Psoas muscle (tissue), 8 donors: ENCODE data around the gene GASK1A. TPM values are rescaled to one million over a fixed set of nuclear protein-coding genes. Genes with fewer than 3 reads are reported as not detected.

Experiments used
- ATAC-seq, 4 donors: fragments of 200-7000 bp; cut with Tn5 transposase; one replicate each; pipeline ENCODE4 v1.9.1; 2020; ENCODE audit warnings: moderate library complexity in 3 of 4, mild to moderate bottlenecking in 2 of 4
- DNase-seq, 2 donors: peaks; one replicate each; pipeline ENCODE4 v3.0.0-alpha.2; 2020
- H3K27ac ChIP-seq: fragments of 200-600 bp; one replicate; pipeline ENCODE4 v1.8.0; 2022
- H3K27me3 ChIP-seq, 3 donors: fragments of 200-600 bp in 1 of 3; one replicate each; pipeline versions ENCODE4 v1.6.1 to v1.8.0; 2013 to 2022; ENCODE audit warnings: low read length in 2 of 3, mild to moderate bottlenecking in 2 of 3, moderate library complexity in 1 of 3; ENCODE audit not compliant: insufficient read depth in 3 of 3
- H3K36me3 ChIP-seq, 2 donors: fragments of 200-600 bp in 1 of 2; one replicate each; pipeline versions ENCODE4 v1.6.1 to v1.8.0; 2013 to 2022; ENCODE audit warnings: low read depth in 1 of 2, mild to moderate bottlenecking in 1 of 2, moderate library complexity in 1 of 2; ENCODE audit not compliant: insufficient read depth in 1 of 2
- H3K4me1 ChIP-seq: fragments of 200-600 bp; one replicate; pipeline ENCODE4 v1.8.0; 2022
- H3K4me3 ChIP-seq: fragments of 200-600 bp; one replicate; pipeline ENCODE4 v1.8.0; 2022; ENCODE audit warnings: mild to moderate bottlenecking
- H3K9me3 ChIP-seq: fragments of 200-600 bp; one replicate; pipeline ENCODE4 v1.8.0; 2022
- WGBS, 3 donors: extraction: QIAGEN DNeasy Blood & Tissue Kit; methylation state at CpG; one replicate each; pipeline versions ENCODE4 v1.1.6 to v1.1.7; 2013; 5-methylcytosine and 5-hydroxymethylcytosine counted together
- intact Hi-C, 2 donors: fragments of 100-400 bp; cut with DNase I; formaldehyde crosslinking; loops; one replicate each; pipeline versions ENCODE4 v1.11.0 to v1.14.2; 2022
- polyA plus RNA-seq, 3 donors: library from polyadenylated mRNA; stranded (reverse); fragments of 200-250 nt; gene quantifications; one replicate each; pipeline ENCODE4 v1.2.3, GENCODE V29; 2013
- total RNA-seq, 4 donors: library from RNA; stranded (reverse); fragmentation: NEBNext Ultra II Directional in 2 of 4; extraction: Animal tissue kit (Norgen Biotek cat#: 25700) in 2 of 4; gene quantifications; one replicate each; pipeline versions ENCODE4 v1.2.1 to v1.2.4, GENCODE V29; 2021 to 2023
- TF ChIP-seq, protein P1 (sequence below): fragments of 200-600 bp; IDR thresholded peaks from one replicate; pipeline ENCODE4 v1.8.0; 2022; ENCODE audit warnings: antibody characterized with exemption
- donor health status: healthy with polysubstance abuse.
- donor health status: DM: no; HTN: no; CAD: no; lungs with moderate emphysema.
- donor health status: Bipolar disorder and iron deficiency.
- donor health status: healthy.
- donor health status: DM: yes; HTN: yes; CAD: no.
- donor health status: DM: no; HTN: no; CAD: no.
- donor health status: DM: no; HTN: no; CAD: no.
- donor health status: DM: yes; HTN: yes; CAD: no.

GASK1A gene
- total and polyA plus RNA-seq, 7 donors, result 0.40 to 3.7 (median 1.5) TPM

- WGBS, 3 donors, result 69 to 78% (median 70%) methylated on average over 5 of the region's 5 CpGs
- DNase-seq (no peak), ATAC-seq (no peak)
- H3K4me1 ChIP-seq, result no peaks in the 10 kb centered on the region
- TF ChIP-seq, protein P1, sequence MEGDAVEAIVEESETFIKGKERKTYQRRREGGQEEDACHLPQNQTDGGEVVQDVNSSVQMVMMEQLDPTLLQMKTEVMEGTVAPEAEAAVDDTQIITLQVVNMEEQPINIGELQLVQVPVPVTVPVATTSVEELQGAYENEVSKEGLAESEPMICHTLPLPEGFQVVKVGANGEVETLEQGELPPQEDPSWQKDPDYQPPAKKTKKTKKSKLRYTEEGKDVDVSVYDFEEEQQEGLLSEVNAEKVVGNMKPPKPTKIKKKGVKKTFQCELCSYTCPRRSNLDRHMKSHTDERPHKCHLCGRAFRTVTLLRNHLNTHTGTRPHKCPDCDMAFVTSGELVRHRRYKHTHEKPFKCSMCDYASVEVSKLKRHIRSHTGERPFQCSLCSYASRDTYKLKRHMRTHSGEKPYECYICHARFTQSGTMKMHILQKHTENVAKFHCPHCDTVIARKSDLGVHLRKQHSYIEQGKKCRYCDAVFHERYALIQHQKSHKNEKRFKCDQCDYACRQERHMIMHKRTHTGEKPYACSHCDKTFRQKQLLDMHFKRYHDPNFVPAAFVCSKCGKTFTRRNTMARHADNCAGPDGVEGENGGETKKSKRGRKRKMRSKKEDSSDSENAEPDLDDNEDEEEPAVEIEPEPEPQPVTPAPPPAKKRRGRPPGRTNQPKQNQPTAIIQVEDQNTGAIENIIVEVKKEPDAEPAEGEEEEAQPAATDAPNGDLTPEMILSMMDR, result no peak
- H3K27me3 ChIP-seq, result no peaks in the 10 kb centered on the region
- no peak overlapping the region for H3K4me3 ChIP-seq
- H3K27ac ChIP-seq, result no peak overlapping the region
- H3K36me3 ChIP-seq, result no peaks in the 10 kb centered on the region
- intact Hi-C loops, result no loop called here
- no peaks in the 10 kb centered on the region for H3K9me3 ChIP-seq
Observed at GRCh38 chr3:43025423-43025822, 46.3 kb downstream of the GASK1A start.

- DNase-seq (no peak), ATAC-seq (no peak)
- Histone ChIP-seq H3K36me3 (no peaks in the 10 kb centered on the region), H3K4me1 (no peaks in the 10 kb centered on the region), H3K27ac (no peak overlapping the region), H3K9me3 (no peaks in the 10 kb centered on the region), H3K4me3 (no peak overlapping the region), H3K27me3 (no peaks in the 10 kb centered on the region)
- TF ChIP-seq, protein P1, result no peak
- 80 to 94% (median 88%) methylated on average over 1 of the region's 1 CpG for WGBS, 3 donors
- intact Hi-C loops, result no loop called here
Observed at GRCh38 chr3:43028001-43028400, 48.9 kb downstream of the GASK1A start.

GRCh38 chr3:43028678-43029490 lies 49.8 kb downstream of the GASK1A start:
- no peak overlapping the region for H3K4me3 ChIP-seq
- ATAC-seq, result no peak
- no peak for DNase-seq
- no peaks in the 10 kb centered on the region for H3K27me3 ChIP-seq
- no peak overlapping the region for H3K27ac ChIP-seq
- WGBS, 3 donors, result 91 to 95% (median 94%) methylated on average over 6 of the region's 6 CpGs
- intact Hi-C loops, result no loop called here
- no peaks in the 10 kb centered on the region for H3K4me1 ChIP-seq
- H3K36me3 ChIP-seq, result no peaks in the 10 kb centered on the region
- H3K9me3 ChIP-seq, result no peaks in the 10 kb centered on the region
- TF ChIP-seq, protein P1, result no peak

DNA sequence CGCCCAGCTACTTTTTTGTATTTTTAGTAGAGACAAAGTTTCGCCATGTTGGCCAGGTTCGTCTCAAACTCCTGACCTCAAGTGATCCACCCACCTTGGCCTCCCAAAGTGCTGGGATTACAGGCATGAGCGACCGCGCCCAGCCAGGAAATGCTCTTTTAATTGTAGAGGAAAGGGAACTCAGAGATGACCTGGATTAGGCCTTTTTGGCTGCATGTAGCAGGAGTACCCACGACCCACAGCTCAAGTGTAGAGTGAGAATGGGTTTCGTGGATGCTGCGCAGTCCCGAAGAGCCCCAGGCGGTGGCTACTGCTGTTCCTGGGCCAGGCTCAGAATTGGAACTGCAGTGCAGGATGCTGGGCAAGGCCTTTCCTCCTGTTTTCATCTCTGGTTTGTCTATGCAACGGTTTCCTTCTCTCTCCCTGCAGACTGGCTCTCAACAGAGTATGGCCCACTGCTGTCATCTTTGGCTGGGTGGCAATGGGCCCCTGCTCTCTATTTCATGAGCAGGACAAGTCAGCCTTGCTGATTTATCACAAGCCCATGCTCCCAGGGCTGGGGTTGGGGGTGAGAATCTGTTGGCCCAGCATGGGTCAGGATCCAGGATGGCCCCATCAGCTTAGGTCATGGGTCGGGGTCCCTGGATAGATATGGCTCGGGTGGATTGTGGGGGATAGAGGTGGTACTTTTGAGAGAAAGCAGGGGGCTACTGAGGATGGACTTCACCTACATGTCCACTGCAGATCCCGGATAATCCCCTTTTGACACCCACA lies 51.2 kb downstream of the GASK1A start:
- intact Hi-C loops, result no loop called here
- TF ChIP-seq, protein P1, result no peak
- DNase-seq (no peak), ATAC-seq (no peak)
- H3K4me1 ChIP-seq, result no peaks in the 10 kb centered on the region
- H3K36me3 ChIP-seq, result no peaks in the 10 kb centered on the region
- no peak overlapping the region for H3K27ac ChIP-seq
- no peak overlapping the region for H3K4me3 ChIP-seq
- H3K9me3 ChIP-seq, result no peaks in the 10 kb centered on the region
- H3K27me3 ChIP-seq, result no peaks in the 10 kb centered on the region
- WGBS, 3 donors, result 86 to 92% (median 89%) methylated on average over 15 of the region's 15 CpGs
